GM12891 (cell line): Measurements from ENCODE around the gene PTBP2.

Experiments used
- DNase-seq: peaks from one replicate; pipeline ENCODE4 v3.0.0; 2011; ENCODE audit warnings: low spot score; ENCODE audit not compliant: insufficient read length
- FAIRE-seq: peaks from 2 replicates; lab custom pipeline; 2011; peaks lifted over from hg19 to GRCh38; lab: Jason Lieb, UNC
- PAX5 ChIP-seq: IDR thresholded peaks from 2 replicates; pipeline ENCODE4 v1.6.1; 2011; ENCODE audit warnings: low read length, moderate library complexity, mild to moderate bottlenecking; ENCODE audit not compliant: insufficient read depth, severe bottlenecking
- POLR2A ChIP-seq: IDR thresholded peaks from 2 replicates; pipeline ENCODE4 v1.6.1; 2011; ENCODE audit warnings: low read depth, low read length, control low read depth
- POLR2AphosphoS5 ChIP-seq: IDR thresholded peaks from 2 replicates; pipeline ENCODE4 v1.6.1; 2011; ENCODE audit warnings: low read depth, low read length, control low read depth
- POU2F2 ChIP-seq: IDR thresholded peaks from 2 replicates; pipeline ENCODE4 v1.6.1; 2011; ENCODE audit warnings: low read depth, mild to moderate bottlenecking, control low read depth, low read length, moderate library complexity
- SPI1 ChIP-seq: IDR thresholded peaks from 2 replicates; pipeline ENCODE4 v1.6.1; 2011; ENCODE audit warnings: low read depth, low read length, control low read depth
- TAF1 ChIP-seq: IDR thresholded peaks from 2 replicates; pipeline ENCODE4 v1.6.1; 2011; ENCODE audit warnings: low read depth, low read length, control low read depth

Gene PTBP2

GRCh38 chr1:96708482-96708881, 13.1 kb upstream of the PTBP2 start:
- FAIRE-seq, result no peak
- TF ChIP-seq SPI1 (no peak), POU2F2 (no peak), TAF1 (no peak), PAX5 (no peak), POLR2AphosphoS5 (no peak), POLR2A (no peak)
- no peak for DNase-seq

- TF ChIP-seq SPI1 (no peak), PAX5 (no peak), POU2F2 (no peak), POLR2A (no peak), POLR2AphosphoS5 (no peak), TAF1 (no peak)
- FAIRE-seq (no peak), DNase-seq (no peak)
Measured at GRCh38 chr1:96710708-96711477, 10.7 kb upstream of the PTBP2 start.

- FAIRE-seq (no peak), DNase-seq (no peak)
- TF ChIP-seq PAX5, result no peak
Measured at GRCh38 chr1:96713649-96714048, 7.9 kb upstream of the PTBP2 start.

- DNase-seq, result no peak
- no peak for FAIRE-seq
- TF ChIP-seq POLR2AphosphoS5 (no peak), PAX5 (no peak), POLR2A (no peak), TAF1 (no peak), POU2F2 (no peak)
Measured at GRCh38 chr1:96714881-96715280, 6.7 kb upstream of the PTBP2 start.

GRCh38 chr1:96715482-96715881, 6.1 kb upstream of the PTBP2 start:
- FAIRE-seq (no peak), DNase-seq (no peak)
- no peak for TF ChIP-seq POU2F2
- TF ChIP-seq POLR2A, result no peak
- TF ChIP-seq TAF1, result no peak
- TF ChIP-seq SPI1, result no peak

- DNase-seq (no peak), FAIRE-seq (no peak)
- TF ChIP-seq POLR2AphosphoS5 (no peak), PAX5 (no peak), SPI1 (no peak), POLR2A (no peak), POU2F2 (no peak), TAF1 (no peak)
Measured at GRCh38 chr1:96721053-96721415, 550 bp upstream of the PTBP2 start.

- FAIRE-seq, result peak; percentile 45
- TF ChIP-seq TAF1 (peak; percentile 12; the same call in 1 of the 2 replicates), PAX5 (no peak)
- DNase-seq, result no peak
Measured at GRCh38 chr1:96722161-96722922, 758 bp downstream of the PTBP2 start.

- no peak for DNase-seq
- TF ChIP-seq SPI1 (no peak), POLR2AphosphoS5 (no peak), POU2F2 (no peak), TAF1 (no peak), POLR2A (no peak), PAX5 (no peak)
- no peak for FAIRE-seq
Measured at GRCh38 chr1:96722958-96723357, 1.4 kb downstream of the PTBP2 start.

GRCh38 chr1:96723377-96723776, 1.8 kb downstream of the PTBP2 start:
- FAIRE-seq, result no peak
- no peak for TF ChIP-seq PAX5
- no peak for TF ChIP-seq POU2F2
- no peak for TF ChIP-seq POLR2A
- TF ChIP-seq TAF1, result no peak
- TF ChIP-seq POLR2AphosphoS5, result no peak
- TF ChIP-seq SPI1, result no peak
- DNase-seq, result no peak

GRCh38 chr1:96723936-96724335, 2.4 kb downstream of the PTBP2 start:
- FAIRE-seq (no peak), DNase-seq (no peak)
- TF ChIP-seq TAF1 (no peak), POLR2AphosphoS5 (no peak), SPI1 (no peak), POU2F2 (no peak), PAX5 (no peak), POLR2A (no peak)

GRCh38 chr1:96727860-96728259, 6.3 kb downstream of the PTBP2 start:
- no peak for DNase-seq
- no peak for FAIRE-seq
- no peak for TF ChIP-seq POLR2AphosphoS5
- no peak for TF ChIP-seq PAX5
- TF ChIP-seq SPI1, result no peak
- TF ChIP-seq POLR2A, result no peak
- TF ChIP-seq TAF1, result no peak
- no peak for TF ChIP-seq POU2F2
